ENCODE measurements around the gene RND2.

DNA sequence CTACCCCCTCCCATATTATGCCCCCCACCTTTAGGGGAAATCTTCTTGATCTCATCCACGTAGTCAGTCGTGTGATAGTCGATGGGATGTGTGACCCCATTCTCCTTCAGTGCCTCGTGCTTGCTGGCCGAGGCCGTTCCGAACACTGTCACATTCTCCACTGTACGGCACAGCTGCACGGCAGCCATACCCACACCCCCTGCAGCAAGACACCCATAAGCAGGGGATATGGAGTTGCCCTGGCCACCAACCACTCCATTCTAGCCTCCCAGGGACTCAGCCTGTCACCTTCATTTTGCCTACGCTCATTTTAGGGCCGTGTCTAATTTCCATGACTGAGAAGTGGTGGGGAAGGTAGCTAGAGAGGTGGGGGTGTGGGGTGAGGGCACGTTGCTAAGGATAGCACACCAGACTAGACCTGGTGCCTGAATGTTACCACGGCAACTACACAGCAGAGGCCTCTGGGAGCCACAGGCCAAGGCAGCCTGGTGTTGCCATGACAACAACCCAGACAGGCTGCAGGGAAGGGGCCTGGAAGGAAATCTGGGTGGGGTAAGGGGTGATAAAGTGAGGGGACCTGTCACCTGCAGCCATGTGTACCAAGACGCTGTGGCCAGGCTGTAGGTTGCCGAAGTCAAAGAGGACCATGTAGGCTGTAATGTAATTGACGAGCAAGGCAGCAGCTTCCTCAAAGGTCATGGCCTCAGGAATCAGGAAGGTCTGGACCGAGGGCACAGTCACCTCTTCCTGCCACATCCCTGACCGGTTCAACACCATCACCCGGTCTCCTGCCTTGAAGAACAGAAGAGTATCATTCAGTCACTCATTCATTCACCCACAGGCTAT, 6.8 kb upstream of the RND2 start:
- no peak for TF ChIP-seq TAF1 (IDR thresholded peaks at IDR 0.05; ENCODE audit: borderline replicate concordance, insufficient read depth, low read length)
- TF ChIP-seq POLR2AphosphoS5 (IDR thresholded peaks at IDR 0.05; ENCODE audit: low read depth, low read length) = no peak
